Measurements from ENCODE around the gene DTD1.

DTD1 gene

GRCh38 chr20:18615020-18615650 is 27.3 kb downstream of the DTD1 start:
- DNase-seq, result no peak

- DNase-seq, result no peak
These were observed 33.1 kb downstream of the DTD1 start for GRCh38 chr20:18621004-18621403.

- no peak for DNase-seq
These were observed 35.5 kb downstream of the DTD1 start for GRCh38 chr20:18623156-18623910.

- no peak for DNase-seq
These were observed 37.1 kb downstream of the DTD1 start for GRCh38 chr20:18624948-18625347.

- DNase-seq, result no peak
These were observed 38.2 kb downstream of the DTD1 start for GRCh38 chr20:18625907-18626655.

GRCh38 chr20:18628330-18628920 is 40.6 kb downstream of the DTD1 start:
- no peak for DNase-seq

- no peak for DNase-seq
These were observed 44.4 kb downstream of the DTD1 start for GRCh38 chr20:18632196-18632789.

GRCh38 chr20:18633411-18633810 is 45.6 kb downstream of the DTD1 start:
- DNase-seq, result no peak

GRCh38 chr20:18634501-18634900 is 46.6 kb downstream of the DTD1 start:
- DNase-seq, result no peak

- no peak for DNase-seq
These were observed 47.5 kb downstream of the DTD1 start for GRCh38 chr20:18635380-18635779.

GRCh38 chr20:18637224-18637623 is 49.4 kb downstream of the DTD1 start:
- DNase-seq, result no peak

GRCh38 chr20:18638768-18639167 is 50.9 kb downstream of the DTD1 start:
- DNase-seq, result no peak

GRCh38 chr20:18639501-18639979 is 51.7 kb downstream of the DTD1 start:
- DNase-seq, result no peak

GRCh38 chr20:18645196-18645745 is 57.4 kb downstream of the DTD1 start:
- no peak for DNase-seq

- DNase-seq, result no peak
These were observed 58.0 kb downstream of the DTD1 start for GRCh38 chr20:18645851-18646250.

- DNase-seq, result no peak
These were observed 59.9 kb downstream of the DTD1 start for GRCh38 chr20:18647777-18648176.

- no peak for DNase-seq
These were observed 62.4 kb downstream of the DTD1 start for GRCh38 chr20:18650224-18650623.

GRCh38 chr20:18653736-18654447 is 66.0 kb downstream of the DTD1 start:
- DNase-seq, result no peak

- DNase-seq, result no peak
These were observed 66.6 kb downstream of the DTD1 start for GRCh38 chr20:18654448-18654773.

GRCh38 chr20:18657575-18657974 is 69.7 kb downstream of the DTD1 start:
- DNase-seq, result no peak

- DNase-seq, result no peak
These were observed 74.6 kb downstream of the DTD1 start for GRCh38 chr20:18662279-18663040.
